HG03095 (cell line): ENCODE results near the gene NOL12.

Experiments
- ATAC-seq: cut with Tn5 transposase; IDR thresholded peaks from one replicate; pipeline ENCODE4 v1.9.1; 2021; ENCODE audit warnings: moderate library complexity; ENCODE audit not compliant: unreplicated experiment

NOL12 gene

DNA sequence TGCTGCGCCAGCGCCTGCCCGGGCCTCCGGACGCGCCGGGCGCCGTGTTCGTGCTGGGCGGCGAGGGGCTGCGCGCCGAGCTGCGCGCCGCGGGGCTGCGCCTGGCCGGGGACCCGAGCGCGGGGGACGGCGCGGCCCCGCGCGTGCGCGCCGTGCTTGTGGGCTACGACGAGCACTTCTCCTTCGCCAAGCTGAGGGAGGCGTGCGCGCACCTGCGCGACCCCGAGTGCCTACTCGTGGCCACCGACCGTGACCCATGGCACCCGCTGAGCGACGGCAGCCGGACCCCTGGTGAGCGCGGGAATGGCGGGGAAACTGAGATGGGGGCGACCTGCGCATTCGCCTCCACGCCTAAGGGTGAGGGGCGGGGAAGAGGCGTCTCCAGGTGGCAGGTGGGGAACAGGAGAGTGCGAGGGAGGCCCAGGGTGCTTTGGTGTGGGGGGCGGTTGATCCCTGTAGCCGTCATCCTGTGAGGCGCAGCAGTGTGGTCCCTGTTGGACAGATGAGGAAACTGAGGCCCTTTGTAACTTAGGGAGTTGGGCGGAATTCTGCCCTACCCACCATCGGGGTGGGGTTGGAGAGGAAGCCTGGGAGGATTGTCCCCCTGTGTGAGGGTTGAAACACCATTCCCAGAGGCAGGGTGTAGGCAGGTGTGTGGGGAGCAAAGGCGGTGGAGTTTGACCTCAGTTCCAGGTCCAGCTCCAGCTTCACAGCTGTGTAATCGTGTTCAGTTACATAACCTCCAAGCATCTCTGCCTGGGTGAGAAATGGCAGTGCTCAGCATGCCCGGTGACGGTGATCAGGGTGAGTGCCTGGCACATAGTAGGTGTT, 26.9 kb upstream of the NOL12 start:
- peak; percentile 16 for ATAC-seq

- no peak for ATAC-seq
Measured at GRCh38 chr22:37659897-37660708, 26.0 kb upstream of the NOL12 start.

GRCh38 chr22:37660709-37661045, 25.5 kb upstream of the NOL12 start:
- no peak for ATAC-seq

DNA sequence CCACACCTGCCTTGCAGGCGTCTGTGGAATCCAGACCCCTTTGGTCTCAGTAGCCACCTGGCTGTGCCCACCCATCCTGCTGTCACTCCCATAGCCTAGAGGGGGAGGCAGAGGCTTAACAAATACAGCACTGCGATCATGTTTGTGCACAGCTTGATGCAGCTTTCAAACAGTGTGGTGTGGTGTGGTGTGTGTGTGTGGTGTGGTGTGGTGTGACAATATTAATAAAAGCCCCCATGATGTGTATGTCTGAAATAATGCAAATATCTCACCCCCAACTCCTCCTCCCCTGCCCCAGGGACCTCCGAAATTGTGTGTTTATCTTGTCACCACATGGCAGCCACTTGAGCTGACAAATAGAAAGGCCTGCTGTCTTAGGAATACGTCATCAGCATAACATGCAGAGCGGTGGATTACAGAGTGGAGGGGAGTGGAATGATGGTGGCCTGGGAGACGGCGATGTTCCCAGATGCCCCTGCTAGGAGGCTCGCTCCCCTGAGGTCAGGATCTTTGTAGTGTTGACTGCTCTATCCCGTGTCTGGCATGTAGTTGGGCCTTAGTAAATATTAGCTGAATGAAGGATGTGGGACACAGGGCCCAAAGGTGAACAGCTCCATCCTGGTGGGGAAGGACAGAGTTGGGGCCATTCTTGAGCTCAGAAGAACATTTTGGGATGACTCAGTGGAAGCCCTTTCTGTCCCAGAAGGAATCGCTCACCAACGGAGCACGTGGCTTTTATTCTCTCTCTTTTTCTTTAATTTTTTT, 24.8 kb upstream of the NOL12 start:
- ATAC-seq, result no peak

DNA sequence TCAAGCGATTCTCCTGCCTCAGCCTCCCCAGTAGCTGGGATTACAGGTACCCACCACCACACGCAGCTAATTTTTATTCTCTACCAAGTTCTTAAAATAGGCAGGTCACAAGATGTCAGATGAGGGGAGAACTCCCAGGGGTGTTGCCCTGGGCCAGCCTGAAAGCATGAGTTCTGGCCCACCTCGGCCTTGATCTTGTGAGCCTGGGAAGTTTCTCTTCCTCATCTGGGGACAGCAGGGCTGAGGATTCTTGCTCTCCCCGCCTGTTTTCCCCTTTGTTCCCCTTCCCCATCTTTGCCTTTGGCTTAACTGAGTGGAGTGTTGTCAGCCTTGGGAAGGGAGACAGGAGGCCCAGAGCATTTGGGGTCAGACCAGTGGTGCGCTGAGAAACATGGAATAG, 24.1 kb upstream of the NOL12 start:
- no peak for ATAC-seq

GRCh38 chr22:37663521-37664140, 22.5 kb upstream of the NOL12 start:
- no peak for ATAC-seq

GRCh38 chr22:37664249-37665101, 21.7 kb upstream of the NOL12 start:
- no peak for ATAC-seq

GRCh38 chr22:37665487-37665886, 20.7 kb upstream of the NOL12 start:
- no peak for ATAC-seq

GRCh38 chr22:37669586-37669985, 16.6 kb upstream of the NOL12 start:
- ATAC-seq, result no peak

DNA sequence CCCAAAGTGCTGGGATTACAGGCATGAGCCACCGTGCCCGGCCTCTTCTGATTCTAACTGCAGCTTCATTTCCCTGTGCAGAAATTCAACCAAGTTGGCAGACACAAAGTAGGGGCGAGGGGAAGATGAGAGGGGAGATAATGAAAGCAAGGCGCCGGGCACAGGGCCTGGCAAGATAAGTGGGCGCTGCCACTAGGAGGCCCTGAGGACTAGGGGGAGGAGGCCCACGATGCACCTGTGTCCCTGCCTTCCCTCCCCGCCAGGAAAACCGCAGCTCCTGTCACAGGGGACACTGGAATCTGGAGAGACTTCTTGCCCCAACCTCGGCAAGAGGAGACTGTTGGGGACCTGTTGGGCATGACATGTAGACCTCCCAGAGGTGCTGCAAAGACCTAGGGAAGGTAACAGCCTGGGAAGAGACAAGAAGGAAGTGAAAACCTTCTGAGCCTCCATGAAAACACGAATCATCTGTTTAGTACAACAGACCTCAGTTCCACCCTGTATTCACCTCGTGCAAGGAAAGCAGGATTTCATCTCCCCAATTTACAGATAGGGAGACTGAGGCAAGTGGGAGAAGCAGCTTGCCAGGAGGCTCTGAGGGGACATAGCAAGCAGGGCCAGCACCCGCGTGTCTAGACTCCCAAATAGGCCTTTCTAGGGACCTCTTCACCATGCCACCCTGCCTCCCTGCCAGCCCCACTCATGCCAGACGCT, 13.8 kb upstream of the NOL12 start:
- no peak for ATAC-seq

DNA sequence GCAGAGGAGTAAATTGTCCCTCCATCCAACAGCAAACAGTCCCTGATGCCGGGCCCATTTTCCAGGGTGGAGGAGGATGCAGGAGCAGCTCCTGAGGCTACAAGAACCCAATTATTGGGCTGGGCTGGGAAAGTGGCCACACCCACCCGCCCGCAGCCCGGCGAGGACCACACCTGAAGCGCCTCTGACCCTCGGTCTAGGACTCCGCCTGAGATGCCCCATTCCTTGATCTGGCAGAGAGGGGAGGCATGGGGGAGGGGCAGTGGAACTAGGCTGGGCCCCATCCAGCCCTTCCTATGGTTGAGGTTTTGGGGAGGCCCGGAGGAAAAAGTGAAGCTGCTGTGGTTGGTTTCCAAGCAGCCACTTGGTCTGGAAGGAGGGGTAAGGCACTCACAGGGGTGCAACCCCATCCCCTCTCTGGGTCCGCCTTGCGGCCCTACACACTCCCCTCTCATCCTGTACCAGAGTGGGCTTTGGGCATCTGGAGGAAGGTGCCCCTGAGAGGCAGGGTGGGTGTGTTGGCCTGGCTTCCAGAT, 13.2 kb upstream of the NOL12 start:
- no peak for ATAC-seq

- no peak for ATAC-seq
Measured at GRCh38 chr22:37674248-37674647, 11.9 kb upstream of the NOL12 start.

DNA sequence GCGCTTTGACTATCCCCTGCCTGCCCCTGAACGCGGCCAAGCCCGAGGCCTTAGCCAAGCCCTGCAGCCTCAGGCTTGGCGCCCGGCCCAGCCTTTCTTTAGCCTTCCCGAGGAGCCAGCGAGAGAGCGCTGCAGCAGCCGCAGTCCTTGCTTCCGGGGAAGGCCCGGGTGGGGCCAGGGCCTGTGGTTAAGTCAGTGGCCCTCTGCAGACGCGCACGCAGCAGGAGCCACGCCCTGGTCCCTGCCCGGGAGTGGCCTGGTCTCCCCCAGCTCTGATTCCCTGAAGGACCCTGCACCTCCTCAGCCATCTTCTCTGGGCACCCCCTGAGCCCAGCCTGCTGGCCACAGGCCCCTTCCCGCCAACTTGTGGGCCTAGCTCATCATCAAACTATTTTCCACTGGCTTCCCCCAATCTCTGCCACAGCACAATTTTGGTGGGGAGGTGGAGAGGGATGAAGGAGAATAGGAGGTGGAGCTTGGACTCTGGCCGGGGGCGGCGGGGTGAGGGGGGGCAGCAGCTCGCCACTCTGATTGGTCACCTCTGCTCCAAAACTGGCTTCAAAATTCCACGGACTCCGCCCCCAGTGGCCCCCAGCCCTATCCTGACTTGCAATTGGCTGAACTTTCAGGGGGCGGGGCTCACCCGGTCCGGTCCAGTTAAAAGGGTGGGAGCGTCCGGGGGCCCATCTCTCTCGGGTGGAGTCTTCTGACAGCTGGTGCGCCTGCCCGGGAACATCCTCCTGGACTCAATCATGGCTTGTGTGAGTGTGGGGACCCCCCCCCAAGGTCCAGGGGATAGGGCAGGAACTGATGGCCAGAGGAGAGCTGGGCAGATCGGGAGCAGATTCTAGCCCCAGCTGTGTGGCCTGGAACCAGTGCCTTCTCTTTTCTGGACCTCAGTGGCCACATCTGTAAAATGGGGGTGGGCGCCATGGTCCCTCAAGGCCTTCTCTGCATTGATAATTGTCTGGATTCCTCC, 10.9 kb upstream of the NOL12 start, which contains the start of gene LGALS1:
Gene LGALS1, plus strand, starts transcription at position 686 of the 979 bp plus-strand sequence. Its CDS starts 67 bp downstream, at position 753.
- ATAC-seq, result no peak

DNA sequence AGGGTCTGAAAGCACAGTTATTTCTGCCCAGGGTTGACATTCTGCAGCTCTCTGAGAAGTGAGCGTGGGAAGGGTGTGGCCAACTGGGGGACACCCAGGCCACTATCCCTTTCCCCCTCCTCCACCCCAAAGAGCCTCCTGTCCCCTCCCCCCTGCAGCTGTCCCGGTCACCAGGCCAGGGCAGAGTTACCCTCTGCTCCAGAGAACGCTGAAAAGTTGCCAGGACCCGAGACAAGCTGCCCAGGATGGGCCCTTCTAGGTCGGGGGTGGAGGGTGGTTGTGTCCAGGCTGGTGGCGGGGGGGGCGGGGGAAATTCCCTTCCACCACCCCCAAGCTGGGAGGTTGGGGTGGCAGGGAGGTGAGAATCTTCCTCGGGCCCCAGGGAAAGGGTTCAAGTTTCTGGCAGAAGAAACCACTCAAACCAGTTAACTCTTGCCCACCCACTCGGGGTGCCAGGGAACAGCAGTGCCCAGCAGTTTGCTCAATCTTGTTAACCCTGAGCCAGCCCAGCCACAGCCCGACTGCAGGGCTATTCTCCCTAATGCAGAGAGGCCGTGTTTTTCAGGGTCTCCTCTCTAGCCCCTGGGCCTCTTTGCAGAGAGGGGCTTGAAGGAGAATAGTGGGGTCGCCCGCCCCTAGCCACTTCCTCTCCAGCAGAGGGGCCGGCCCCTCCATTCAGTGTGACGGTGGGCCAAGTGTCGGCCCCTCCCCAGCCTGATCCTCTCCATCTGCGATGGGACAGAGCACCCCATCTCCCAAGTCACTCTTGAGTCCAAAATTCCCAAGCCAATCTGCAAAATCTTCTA, 10.0 kb upstream of the NOL12 start:
- ATAC-seq, result no peak

DNA sequence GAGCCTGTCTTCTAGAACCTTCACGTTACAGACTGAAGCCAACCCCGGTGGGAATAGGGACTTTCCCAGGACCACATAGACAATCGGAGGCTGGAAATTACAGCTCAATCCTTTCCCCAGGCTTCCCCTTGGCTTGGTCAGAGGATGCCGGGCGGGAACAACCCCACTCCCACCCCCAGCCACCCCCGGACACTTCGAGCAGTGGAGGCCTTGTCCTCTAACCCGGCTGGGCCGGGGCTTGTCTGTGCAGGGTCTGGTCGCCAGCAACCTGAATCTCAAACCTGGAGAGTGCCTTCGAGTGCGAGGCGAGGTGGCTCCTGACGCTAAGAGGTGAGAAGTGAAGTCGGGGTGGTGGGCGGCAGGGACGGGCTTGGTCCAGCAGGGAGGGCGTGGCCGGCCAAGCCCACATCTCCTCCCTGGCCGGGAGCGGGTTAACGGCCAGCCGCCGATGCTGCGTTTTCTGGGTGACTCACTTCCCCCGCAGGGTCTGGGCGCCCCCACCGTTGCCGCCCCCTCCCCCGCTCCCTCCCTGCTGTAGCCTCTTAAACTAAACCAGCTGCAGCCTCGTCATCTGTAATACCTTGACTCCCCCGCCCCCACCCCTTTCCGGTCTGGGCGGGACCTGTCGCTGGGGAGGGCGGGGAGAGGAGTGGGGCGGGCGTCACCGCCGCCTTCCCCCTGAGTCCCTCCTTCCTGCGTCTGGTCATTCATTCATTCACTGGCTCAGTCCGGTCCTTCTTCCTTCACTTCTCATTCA, 9.2 kb upstream of the NOL12 start:
- no peak for ATAC-seq

- ATAC-seq, result no peak
Measured at GRCh38 chr22:37677493-37677974, 8.6 kb upstream of the NOL12 start.
